GM21723 (cell line): ENCODE data around the gene CACNA1C.

Experiments
- ATAC-seq: cut with Tn5 transposase; IDR thresholded peaks from one replicate; pipeline ENCODE4 v1.9.1; 2021; ENCODE audit warnings: mild to moderate bottlenecking, moderate library complexity; ENCODE audit not compliant: unreplicated experiment

The CACNA1C gene

GRCh38 chr12:2311020-2311778, 258.4 kb downstream of the CACNA1C start:
- ATAC-seq = no peak

GRCh38 chr12:2312175-2312574, 259.4 kb downstream of the CACNA1C start:
- no peak for ATAC-seq

- ATAC-seq = no peak
Observed at GRCh38 chr12:2312770-2313169, 260.0 kb downstream of the CACNA1C start.

GRCh38 chr12:2314492-2314891, 261.7 kb downstream of the CACNA1C start:
- no peak for ATAC-seq

- no peak for ATAC-seq
Observed at GRCh38 chr12:2317772-2318171, 265.0 kb downstream of the CACNA1C start.

- no peak for ATAC-seq
Observed at GRCh38 chr12:2318286-2318685, 265.5 kb downstream of the CACNA1C start.

GRCh38 chr12:2319136-2319535, 266.3 kb downstream of the CACNA1C start:
- no peak for ATAC-seq

- no peak for ATAC-seq
Observed at GRCh38 chr12:2319737-2320506, 267.1 kb downstream of the CACNA1C start.

GRCh38 chr12:2320841-2321240, 268.1 kb downstream of the CACNA1C start:
- ATAC-seq = no peak

- no peak for ATAC-seq
Observed at GRCh38 chr12:2322554-2323120, 269.9 kb downstream of the CACNA1C start.

- no peak for ATAC-seq
Observed at GRCh38 chr12:2323532-2324255, 270.9 kb downstream of the CACNA1C start.

- no peak for ATAC-seq
Observed at GRCh38 chr12:2324387-2324786, 271.6 kb downstream of the CACNA1C start.

- no peak for ATAC-seq
Observed at GRCh38 chr12:2325519-2325918, 272.7 kb downstream of the CACNA1C start.

- ATAC-seq = no peak
Observed at GRCh38 chr12:2326470-2326869, 273.7 kb downstream of the CACNA1C start.

- ATAC-seq = no peak
Observed at GRCh38 chr12:2328661-2329060, 275.9 kb downstream of the CACNA1C start.

- ATAC-seq = no peak
Observed at GRCh38 chr12:2329661-2330210, 276.9 kb downstream of the CACNA1C start.

GRCh38 chr12:2332236-2332635, 279.4 kb downstream of the CACNA1C start:
- no peak for ATAC-seq

GRCh38 chr12:2332947-2333346, 280.2 kb downstream of the CACNA1C start:
- ATAC-seq = no peak

- ATAC-seq = no peak
Observed at GRCh38 chr12:2333491-2334195, 280.9 kb downstream of the CACNA1C start.

- no peak for ATAC-seq
Observed at GRCh38 chr12:2334271-2334670, 281.5 kb downstream of the CACNA1C start.
